LNCaP clone FGC (cell line): ENCODE results near the gene NLRC4.

ENCODE experiments used
- DNase-seq: peaks from one replicate; pipeline ENCODE4 v3.0.0-alpha.2; 2011; ENCODE audit warnings: low read depth
- H3K4me3 ChIP-seq: 2 replicates; pipeline ENCODE4 v1.5.1; 2011; ENCODE audit warnings: mild to moderate bottlenecking, low read depth, low read length, control low read depth
- TF ChIP-seq, protein P1 (sequence below): IDR thresholded peaks from 2 replicates; pipeline ENCODE4 v1.5.1; 2012; ENCODE audit warnings: mild to moderate bottlenecking; ENCODE audit not compliant: control insufficient read depth, insufficient read depth; ENCODE audit errors: extremely low read depth

Gene NLRC4

DNA sequence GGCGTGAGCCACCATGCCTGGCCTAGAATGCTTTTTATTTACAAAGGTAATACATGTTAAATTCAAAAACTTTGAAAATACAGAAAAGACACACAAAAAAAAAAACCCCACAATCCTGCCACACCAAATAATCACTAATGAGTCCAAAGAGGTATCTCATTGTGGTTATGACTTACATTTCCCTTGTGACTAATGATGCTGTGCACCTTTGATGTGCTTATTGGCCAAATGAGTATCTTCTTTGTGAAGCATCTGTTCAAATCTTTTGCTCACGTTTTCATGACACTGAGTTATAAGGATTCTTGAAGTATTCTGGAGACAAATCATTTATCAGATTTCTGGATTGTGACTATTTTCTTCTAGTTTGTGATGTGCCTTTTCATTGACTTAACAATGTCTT lies 6.4 kb upstream of the NLRC4 start:
- TF ChIP-seq, protein P1, sequence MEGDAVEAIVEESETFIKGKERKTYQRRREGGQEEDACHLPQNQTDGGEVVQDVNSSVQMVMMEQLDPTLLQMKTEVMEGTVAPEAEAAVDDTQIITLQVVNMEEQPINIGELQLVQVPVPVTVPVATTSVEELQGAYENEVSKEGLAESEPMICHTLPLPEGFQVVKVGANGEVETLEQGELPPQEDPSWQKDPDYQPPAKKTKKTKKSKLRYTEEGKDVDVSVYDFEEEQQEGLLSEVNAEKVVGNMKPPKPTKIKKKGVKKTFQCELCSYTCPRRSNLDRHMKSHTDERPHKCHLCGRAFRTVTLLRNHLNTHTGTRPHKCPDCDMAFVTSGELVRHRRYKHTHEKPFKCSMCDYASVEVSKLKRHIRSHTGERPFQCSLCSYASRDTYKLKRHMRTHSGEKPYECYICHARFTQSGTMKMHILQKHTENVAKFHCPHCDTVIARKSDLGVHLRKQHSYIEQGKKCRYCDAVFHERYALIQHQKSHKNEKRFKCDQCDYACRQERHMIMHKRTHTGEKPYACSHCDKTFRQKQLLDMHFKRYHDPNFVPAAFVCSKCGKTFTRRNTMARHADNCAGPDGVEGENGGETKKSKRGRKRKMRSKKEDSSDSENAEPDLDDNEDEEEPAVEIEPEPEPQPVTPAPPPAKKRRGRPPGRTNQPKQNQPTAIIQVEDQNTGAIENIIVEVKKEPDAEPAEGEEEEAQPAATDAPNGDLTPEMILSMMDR, result no peak
- no peak overlapping the region for H3K4me3 ChIP-seq
- DNase-seq, result no peak

DNA sequence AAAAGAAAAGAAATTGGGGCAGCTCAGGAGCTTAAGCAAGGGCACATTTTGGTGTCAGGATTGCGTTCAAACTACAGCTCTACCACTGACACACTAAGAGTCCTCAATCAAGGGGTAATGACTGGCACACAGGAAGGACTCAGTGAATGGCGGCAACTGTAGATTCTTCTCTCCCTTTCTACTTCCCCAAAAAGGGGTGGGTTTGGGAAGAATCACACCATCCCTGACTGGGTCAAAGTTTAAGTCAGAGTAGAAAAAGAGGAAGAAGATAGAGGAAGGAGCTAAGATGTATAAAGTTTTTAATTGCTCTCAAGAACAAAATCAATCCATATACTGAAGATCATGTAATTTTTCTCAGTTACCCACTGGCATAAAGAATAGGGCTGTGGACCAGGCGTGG lies 2.6 kb downstream of the NLRC4 start:
- H3K4me3 ChIP-seq, result no peak overlapping the region
- TF ChIP-seq, protein P1, result no peak
- no peak for DNase-seq

DNA sequence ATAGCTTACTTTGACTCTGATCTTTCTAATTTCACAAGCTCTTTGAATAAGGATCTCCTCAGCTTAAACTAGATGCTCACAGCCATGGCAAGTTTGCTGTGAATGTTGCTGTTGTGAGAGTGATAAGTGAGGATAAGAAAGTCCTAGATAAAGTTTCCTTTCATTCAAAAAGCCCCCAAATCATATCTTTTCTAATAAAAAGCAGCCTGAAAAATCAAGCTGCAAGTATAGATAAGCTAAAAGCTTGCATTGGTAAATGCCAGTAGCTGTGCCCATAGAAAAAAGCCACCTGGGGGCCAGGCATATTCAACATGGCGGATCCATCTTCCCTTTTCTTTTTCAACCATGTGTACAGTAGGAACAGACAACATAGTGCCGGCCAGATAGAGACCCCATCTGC lies 4.3 kb downstream of the NLRC4 start:
- H3K4me3 ChIP-seq, result no peak overlapping the region
- TF ChIP-seq, protein P1, result no peak
- no peak for DNase-seq

DNA sequence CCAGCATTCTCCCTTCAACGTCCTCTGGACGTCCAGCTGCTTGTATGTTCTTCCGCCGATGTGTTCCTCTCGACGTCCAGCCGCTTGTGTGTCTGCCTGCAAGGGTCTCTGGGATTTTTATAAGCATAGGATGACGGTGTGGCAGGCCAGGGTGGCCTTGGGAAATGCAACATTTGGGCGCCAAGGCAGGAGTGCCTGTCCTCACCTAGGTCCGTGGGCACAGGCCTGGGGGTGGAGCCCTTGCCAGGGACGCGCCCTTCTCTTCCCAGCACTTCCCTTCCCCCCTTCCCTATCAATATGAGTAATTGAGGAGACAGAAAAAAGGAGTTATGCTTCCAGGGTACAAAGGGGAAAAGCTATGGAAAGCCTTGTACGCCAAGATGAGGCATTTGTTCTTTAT lies 6.4 kb downstream of the NLRC4 start:
- TF ChIP-seq, protein P1, result no peak
- H3K4me3 ChIP-seq, result no peak overlapping the region

DNA sequence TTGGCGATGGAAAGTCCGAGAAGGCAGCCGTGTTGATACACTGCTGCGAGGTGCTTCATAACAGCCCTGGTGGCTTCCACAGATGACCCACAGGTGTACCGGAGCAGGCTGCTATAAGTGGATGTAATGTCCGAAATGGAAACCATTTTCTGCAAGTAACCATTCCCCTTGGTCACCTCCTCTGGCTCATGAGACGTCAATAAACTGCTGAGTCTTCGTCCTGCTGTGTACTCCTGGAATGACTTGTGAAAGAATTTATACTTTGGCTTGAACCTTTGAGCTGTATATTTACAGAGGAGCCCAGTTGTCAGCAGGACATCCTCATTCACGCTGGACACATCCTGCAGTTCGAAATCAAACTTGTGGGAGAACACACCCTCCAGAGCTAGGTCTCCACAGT lies 14.4 kb downstream of the NLRC4 start:
- TF ChIP-seq, protein P1, result no peak
- no peak overlapping the region for H3K4me3 ChIP-seq
- no peak for DNase-seq

More for the DNA sequence above, 6.4 kb downstream of the NLRC4 start:
- no peak for DNase-seq

DNA sequence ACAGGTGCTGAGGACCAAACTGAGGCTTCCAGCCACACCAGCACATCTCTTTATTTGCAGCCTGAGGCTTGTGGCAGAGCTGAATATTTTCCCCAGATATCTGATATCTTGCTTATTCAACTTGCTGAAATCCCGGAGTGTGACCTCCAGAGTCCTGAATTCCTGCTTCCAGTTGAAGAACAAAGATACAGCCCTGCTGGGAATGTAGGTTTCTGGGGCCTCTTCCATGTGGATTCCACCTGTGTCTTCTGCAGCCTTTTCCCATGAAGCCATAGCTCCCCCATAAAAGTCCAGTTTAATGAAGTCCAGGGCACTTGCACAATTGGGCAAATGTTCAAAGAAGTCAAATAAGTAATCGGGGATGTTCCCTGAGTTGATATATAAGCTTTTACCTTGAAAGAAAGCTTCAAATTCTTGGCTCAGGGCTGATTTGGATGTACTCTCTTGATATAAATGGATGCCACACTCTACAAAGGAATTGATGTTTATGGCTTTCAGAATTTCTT lies 14.9 kb downstream of the NLRC4 start:
- no peak for DNase-seq
- TF ChIP-seq, protein P1, result no peak
- no peak overlapping the region for H3K4me3 ChIP-seq

DNA sequence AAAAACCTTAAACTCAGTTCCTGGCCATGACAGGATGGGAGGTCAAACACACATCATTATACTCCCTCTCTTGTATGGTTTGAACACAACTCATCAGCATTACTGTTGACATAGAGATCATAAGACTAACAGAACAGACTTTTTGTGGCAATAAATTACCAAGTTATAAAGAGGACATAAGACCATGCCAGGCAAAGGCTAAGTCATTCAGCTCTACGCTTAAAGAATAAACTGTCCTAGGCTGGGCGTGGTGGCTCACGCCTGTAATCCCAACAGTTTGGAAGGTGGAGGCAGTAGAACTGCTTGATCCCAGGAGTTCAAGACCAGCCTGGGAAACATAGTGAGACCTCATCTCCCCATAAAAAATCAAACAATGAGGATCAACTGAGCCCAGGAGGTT lies 16.4 kb downstream of the NLRC4 start:
- TF ChIP-seq, protein P1, result no peak
- no peak overlapping the region for H3K4me3 ChIP-seq
- DNase-seq, result no peak
